ENCODE measurements around the gene FKBP14. TPM values are rescaled to one million over a fixed set of nuclear protein-coding genes. Genes with fewer than 3 reads are reported as not detected.

FKBP14 gene
- polyA plus RNA-seq, 1 of the 3 experiments (the other 2 are of a cell fraction) = 15.7 TPM

GRCh38 chr7:30003098-30003497, 23.4 kb downstream of the FKBP14 start:
- Histone ChIP-seq H4K20me1 (ENCODE audit: insufficient read depth) (no peaks in the 10 kb centered on the region), H3K27ac (ENCODE audit: low read depth in 2 of 2, low read length in 1 of 2) (no peak overlapping the region), H3K9ac (no peak overlapping the region), H3K79me2 (ENCODE audit: insufficient read depth) (no peaks in the 10 kb centered on the region), H2AFZ (ENCODE audit: low read depth) (no peak overlapping the region), H3K27me3 (ENCODE audit: insufficient read depth) (no peaks in the 10 kb centered on the region), H3K9me2 (no peaks in the 10 kb centered on the region), H3K4me3 (ENCODE audit: low read depth in 2 of 2, low read length in 1 of 2) (no peak overlapping the region), H3K4me1 (ENCODE audit: control insufficient read depth in 1 of 2, insufficient read depth in 2 of 2, low read depth in 1 of 2, low read length in 1 of 2) (no peaks in the 10 kb centered on the region; a peak in 1 of 4 replicates), H3F3A (replicated peaks; ENCODE audit: insufficient read depth) (no peaks in the 10 kb centered on the region), H3K4me2 (no peak overlapping the region), H3K9me3 (no peaks in the 10 kb centered on the region), H3K36me3 (replicated peaks in 1 of 2; ENCODE audit: control insufficient read depth in 1 of 2, insufficient read depth in 2 of 2, low read length in 1 of 2) (peaks cover 0 to 4% of the 10 kb centered on the region in 2 experiments)
- no peak for DNase-seq
- CTCF ChIA-PET = interaction anchor here (0.9 to 1.8 kb wide), 3 partner anchors 7 to 59 kb away, joined by 3 to 10 read pairs (median 4); no protein-coding TSS in a partner anchor
- POLR2A ChIA-PET = no interaction called here
- 94% methylated on average over 6 of the region's 6 CpGs for WGBS (ENCODE audit: low lambda C conversion rate)
- TF ChIP-seq PBX3 (IDR thresholded peaks at IDR 0.05) (no peak), TAF1 (IDR thresholded peaks at IDR 0.05; ENCODE audit: borderline replicate concordance, low read depth, low read length) (no peak)

DNA sequence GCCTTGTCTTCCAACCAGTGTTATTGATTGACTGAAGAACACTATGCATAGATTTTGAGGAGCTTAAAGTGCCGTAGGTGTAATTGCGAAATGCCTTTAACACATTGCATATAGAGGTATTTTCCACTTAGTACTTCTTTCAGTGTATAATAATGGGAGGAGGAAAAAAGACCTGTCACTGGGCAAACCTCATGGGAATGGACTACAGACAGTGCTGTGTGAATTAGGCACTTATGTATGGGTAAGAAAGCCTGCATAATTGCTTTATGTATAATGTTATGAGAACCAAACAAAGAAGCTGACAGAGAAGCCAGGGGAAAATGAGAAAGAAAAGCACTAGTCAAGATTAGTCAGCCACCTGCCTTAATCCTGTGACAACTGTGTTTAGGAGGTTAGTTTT, 24.5 kb downstream of the FKBP14 start:
- ChIA-PET CTCF (interaction anchor here (0.8 to 1.8 kb wide), 3 partner anchors 9 to 72 kb away, joined by 3 to 10 read pairs (median 3); no protein-coding TSS in a partner anchor), POLR2A (no interaction called here)
- H3K4me2 ChIP-seq = no peak overlapping the region
- no peak for TF ChIP-seq YY1 (IDR thresholded peaks at IDR 0.05; ENCODE audit: low read depth)
- no peak for TF ChIP-seq USF1 (IDR thresholded peaks at IDR 0.05; ENCODE audit: borderline replicate concordance, low read depth)
- TF ChIP-seq MAX (IDR thresholded peaks at IDR 0.05; ENCODE audit: low read depth) = no peak
- TF ChIP-seq ELF1 (IDR thresholded peaks at IDR 0.05) = no peak
- TF ChIP-seq PBX3 (IDR thresholded peaks at IDR 0.05) = no peak
- no peak for TF ChIP-seq FOXM1 (IDR thresholded peaks at IDR 0.05; ENCODE audit: low read depth)
- no peak for TF ChIP-seq FOXJ3 (CRISPR knock-in tag; IDR thresholded peaks at IDR 0.05)
- TF ChIP-seq MEF2A (IDR thresholded peaks at IDR 0.05; ENCODE audit: borderline replicate concordance, low read depth) = no peak
- TF ChIP-seq GATA2 (CRISPR knock-in tag; IDR thresholded peaks at IDR 0.05) = no peak
- no peak for TF ChIP-seq SIN3A (IDR thresholded peaks at IDR 0.05; ENCODE audit: borderline replicate concordance, low read depth, low read length)
- TF ChIP-seq CTCF (IDR thresholded peaks at IDR 0.05) = no peak
- no peak for TF ChIP-seq EP300 (IDR thresholded peaks at IDR 0.05; ENCODE audit: borderline replicate concordance in 1 of 2, low read depth in 1 of 2, low read length in 1 of 2)
- no peak for TF ChIP-seq NFIC (IDR thresholded peaks at IDR 0.05; ENCODE audit: borderline replicate concordance)
- no peak for TF ChIP-seq TAF1 (IDR thresholded peaks at IDR 0.05; ENCODE audit: borderline replicate concordance, low read depth, low read length)
- H4K20me1 ChIP-seq (ENCODE audit: insufficient read depth) = no peaks in the 10 kb centered on the region
- H3K79me2 ChIP-seq (ENCODE audit: insufficient read depth) = no peaks in the 10 kb centered on the region
- 91% methylated on average over 2 of the region's 2 CpGs for WGBS (ENCODE audit: low lambda C conversion rate)
- H3K4me3 ChIP-seq (ENCODE audit: low read depth in 2 of 2, low read length in 1 of 2) = no peak overlapping the region
- H3K4me1 ChIP-seq (ENCODE audit: control insufficient read depth in 1 of 2, insufficient read depth in 2 of 2, low read depth in 1 of 2, low read length in 1 of 2) = no peaks in the 10 kb centered on the region; a peak in 1 of 4 replicates
- no peak overlapping the region for H2AFZ ChIP-seq (ENCODE audit: low read depth)
- H3K36me3 ChIP-seq (replicated peaks in 1 of 2; ENCODE audit: control insufficient read depth in 1 of 2, insufficient read depth in 2 of 2, low read length in 1 of 2) = peaks cover 0 to 6% of the 10 kb centered on the region in 2 experiments
- no peaks in the 10 kb centered on the region for H3K27me3 ChIP-seq (ENCODE audit: insufficient read depth)
- H3K9me3 ChIP-seq = no peaks in the 10 kb centered on the region; the same call in 1 of the 2 replicates
- H3K9me2 ChIP-seq = no peaks in the 10 kb centered on the region
- no peak overlapping the region for H3K27ac ChIP-seq (ENCODE audit: low read depth in 2 of 2, low read length in 1 of 2)
- no peaks in the 10 kb centered on the region for H3F3A ChIP-seq (replicated peaks; ENCODE audit: insufficient read depth)
- H3K9ac ChIP-seq = no peak overlapping the region
- DNase-seq = no peak

Measured in SK-N-SH (cell line).